NCI-H345 treated with DMSO at 0.1 percent for 48 hours (cell line): Measurements from ENCODE around the gene TP53I13.

ENCODE experiments used
- DNase-seq: peaks from one replicate; lab custom pipeline; 2025; ENCODE audit not compliant: unreplicated experiment; lab: John Stamatoyannopoulos, UW

The TP53I13 gene

GRCh38 chr17:29614349-29615047 is 46.0 kb downstream of the TP53I13 start:
- DNase-seq: no peak

- DNase-seq: no peak
These were observed 46.5 kb downstream of the TP53I13 start for GRCh38 chr17:29615048-29615385.

GRCh38 chr17:29615492-29616299 is 47.2 kb downstream of the TP53I13 start:
- peak; percentile 67 for DNase-seq

- peak; percentile 31 for DNase-seq
These were observed 48.0 kb downstream of the TP53I13 start for GRCh38 chr17:29616300-29617048.

- DNase-seq: peak; percentile 74
These were observed 48.6 kb downstream of the TP53I13 start for GRCh38 chr17:29617125-29617480.

GRCh38 chr17:29617481-29618271 is 49.2 kb downstream of the TP53I13 start:
- peak; percentile 29 for DNase-seq

GRCh38 chr17:29618272-29619065 is 50.0 kb downstream of the TP53I13 start:
- no peak for DNase-seq

GRCh38 chr17:29619251-29619650 is 50.8 kb downstream of the TP53I13 start:
- no peak for DNase-seq

GRCh38 chr17:29620271-29620670 is 51.8 kb downstream of the TP53I13 start:
- DNase-seq: no peak

- no peak for DNase-seq
These were observed 52.4 kb downstream of the TP53I13 start for GRCh38 chr17:29620779-29621500.

GRCh38 chr17:29621751-29622194 is 53.3 kb downstream of the TP53I13 start:
- no peak for DNase-seq
